C4-2B (cell line): ENCODE results near the gene AGPAT4.

ENCODE experiments used
- CTCF ChIP-seq: fragments of 450-650 bp; conservative IDR thresholded peaks from 2 replicates; pipeline ENCODE4 v1.5.1; 2017; ENCODE audit warnings: mild to moderate bottlenecking
- ZFX ChIP-seq: fragments of 450-650 bp; IDR thresholded peaks from 2 replicates; pipeline ENCODE4 v1.6.1; 2017

GRCh38 chr6:161261816-161262215, 12.0 kb downstream of the AGPAT4 start:
- TF ChIP-seq CTCF (no peak), ZFX (no peak)
